OCI-LY7 (cell line): Measurements from ENCODE around the gene AGER.

Experiments used
- CTCF ChIP-seq: fragments of 200-600 bp; sonication (generic); conservative IDR thresholded peaks from 2 replicates; pipeline ENCODE4 v1.5.1; 2014; ENCODE audit warnings: mild to moderate bottlenecking, antibody characterized with exemption, low read length, moderate library complexity, mixed read lengths
- EZH2phosphoT487 ChIP-seq: fragments of 200-600 bp; sonication (generic); IDR thresholded peaks from 2 replicates; pipeline ENCODE4 v1.6.1; 2018; ENCODE audit warnings: low read depth, borderline replicate concordance, mild to moderate bottlenecking, mixed run types, antibody characterized with exemption, low read length, moderate library complexity, mixed read lengths

- TF ChIP-seq CTCF = no peak
- no peak for TF ChIP-seq EZH2phosphoT487
Observed at GRCh38 chr6:32151863-32152768, 31.9 kb downstream of the AGER start, which contains the start of gene PRRT1.
